ENCODE data around the gene ZBTB5.

DNA sequence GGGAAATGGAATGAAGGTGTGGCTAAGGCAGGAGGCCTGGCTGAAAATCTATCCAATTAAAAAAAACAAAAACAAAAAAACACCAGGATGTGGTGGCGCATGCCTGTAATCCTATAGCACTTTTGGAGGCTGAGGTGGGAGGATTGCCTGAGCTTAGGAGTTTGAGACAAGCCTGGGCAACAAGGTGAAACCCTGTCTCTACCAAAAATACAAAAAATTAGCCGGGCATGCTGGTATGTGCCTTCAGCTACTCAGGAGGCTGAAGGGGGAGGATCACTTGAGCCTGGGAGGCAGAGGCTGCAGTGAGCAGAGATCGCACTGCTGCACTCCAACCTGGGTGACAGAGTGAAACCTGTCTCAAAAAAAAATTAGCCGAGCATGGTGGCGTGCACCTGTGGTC is 21.7 kb downstream of the ZBTB5 start:
- no peak for TF ChIP-seq CTCF (IDR thresholded peaks at IDR 0.05)
- TF ChIP-seq POLR2A (IDR thresholded peaks at IDR 0.05): no peak
